GM12878 (cell line): Measurements from ENCODE around the gene DNAH3. TPM values are rescaled to one million over a fixed set of nuclear protein-coding genes. Genes with fewer than 3 reads are reported as not detected.
"Not testable (repeated sequence)": the region's sequence is repeated elsewhere in the genome, so short reads cannot be mapped to it uniquely, and the experiment has no call there.

Experiments
- ATAC-seq: fragments of 200-7000 bp; cut with Tn5 transposase; 3 replicates; pipeline ENCODE4 v1.9.1; 2020; ENCODE audit warnings: mild to moderate bottlenecking, moderate library complexity
- BruUV-seq: library from RNA; stranded (reverse); fragments of 400-500 nt; replicated peaks from 2 replicates; lab custom pipeline; 2021; lab: Mats Ljungman, UMichigan
- CTCF ChIA-PET: fragments of 300-600 bp; sonication (Branson Sonifier 250); formaldehyde crosslinking; extraction: SDS; loops from one replicate; lab custom pipeline; 2021; ENCODE audit warnings: inconsistent platforms; lab: Yijun Ruan, JAX
- POLR2A ChIA-PET: fragments of 350-600 bp; formaldehyde crosslinking; extraction: SDS; loops from one replicate; lab custom pipeline; 2021; ENCODE audit warnings: inconsistent platforms; lab: Charles Lee
- RAD21 ChIA-PET: fragments of 300-600 bp; sonication (Branson Sonifier 250); formaldehyde crosslinking; loops from one replicate; lab custom pipeline; 2023; ENCODE audit warnings: antibody characterized with exemption; ENCODE audit not compliant: unreplicated experiment; lab: Charles Lee
- SMC1A ChIA-PET: fragments of 300-600 bp; sonication (Branson Sonifier 250); formaldehyde crosslinking; loops from one replicate; lab custom pipeline; 2023; ENCODE audit not compliant: unreplicated experiment, uncharacterized antibody; lab: Charles Lee
- DNase-seq: peaks from one replicate; pipeline ENCODE4 v3.0.0-alpha.2; 2011; ENCODE audit warnings: low read depth, low spot score
- FAIRE-seq: peaks from 3 replicates; lab custom pipeline; 2011; peaks lifted over from hg19 to GRCh38; lab: Jason Lieb, UNC
- H2AFZ ChIP-seq: 2 replicates; pipeline ENCODE4 v1.6.0; 2011; ENCODE audit warnings: low read depth, low read length, control low read depth; ENCODE audit not compliant: control insufficient read depth
- H3K27ac ChIP-seq: 2 replicates; pipeline ENCODE4 v1.5.1; 2011; ENCODE audit warnings: control low read depth; ENCODE audit not compliant: control insufficient read depth, insufficient read depth
- H3K27me3 ChIP-seq, 2 experiments: replicated peaks in 1 of 2; 2 replicates each; pipeline versions ENCODE4 v1.6.0 to v1.6.1; 2011; ENCODE audit warnings: low read length in 1 of 2; ENCODE audit not compliant: control insufficient read depth in 2 of 2, insufficient read depth in 2 of 2
- H3K36me3 ChIP-seq, 2 experiments: 2 replicates each; pipeline ENCODE4 v1.5.1; 2011; ENCODE audit warnings: low read length in 1 of 2; ENCODE audit not compliant: control insufficient read depth in 2 of 2, insufficient read depth in 2 of 2
- H3K4me1 ChIP-seq: 2 replicates; pipeline ENCODE4 v1.6.1; 2011; ENCODE audit warnings: mild to moderate bottlenecking, low read length, moderate library complexity, mixed read lengths; ENCODE audit not compliant: control insufficient read depth, insufficient read depth
- H3K4me2 ChIP-seq: 2 replicates; pipeline ENCODE4 v1.6.0; 2011; ENCODE audit warnings: control low read depth; ENCODE audit not compliant: control insufficient read depth, insufficient read depth
- H3K4me3 ChIP-seq: fragments of 200-600 bp; sonication (generic); 2 replicates; pipeline ENCODE4 v1.5.1; 2016
- H3K79me2 ChIP-seq: 2 replicates; pipeline ENCODE4 v1.6.0; 2011; ENCODE audit warnings: low read length; ENCODE audit not compliant: control insufficient read depth, insufficient read depth
- H3K9ac ChIP-seq: 2 replicates; pipeline ENCODE4 v1.8.0; 2011; ENCODE audit warnings: low read length, control low read depth, mixed read lengths; ENCODE audit not compliant: control insufficient read depth, insufficient read depth
- H3K9me3 ChIP-seq: replicated peaks from 3 replicates; pipeline ENCODE4 v1.5.1; 2011; ENCODE audit warnings: mild to moderate bottlenecking, low read length; ENCODE audit not compliant: control insufficient read depth, insufficient read depth
- H4K20me1 ChIP-seq: 2 replicates; pipeline ENCODE4 v1.6.0; 2011; ENCODE audit not compliant: control insufficient read depth, insufficient read depth
- BACH1 ChIP-seq: fragments of 450-650 bp; IDR thresholded peaks from 2 replicates; pipeline ENCODE4 v1.6.1; 2017; ENCODE audit warnings: mild to moderate bottlenecking, borderline replicate concordance
- BCL3 ChIP-seq: IDR thresholded peaks from 2 replicates; pipeline ENCODE4 v1.6.1; 2011; ENCODE audit warnings: borderline replicate concordance, low read depth, mild to moderate bottlenecking, moderate library complexity, low read length; ENCODE audit not compliant: insufficient read depth, poor library complexity, severe bottlenecking
- IRF4 ChIP-seq: IDR thresholded peaks from 2 replicates; pipeline ENCODE4 v1.6.1; 2011; ENCODE audit warnings: low read depth, low read length
- KDM1A ChIP-seq: fragments of 200-600 bp; sonication (generic); IDR thresholded peaks from 2 replicates; pipeline ENCODE4 v1.6.1; 2016; ENCODE audit warnings: borderline replicate concordance
- KLF5 ChIP-seq: fragments of 450-650 bp; IDR thresholded peaks from 2 replicates; pipeline ENCODE4 v1.6.1; 2014; ENCODE audit warnings: mild to moderate bottlenecking; ENCODE audit not compliant: partially characterized antibody
- NFIC ChIP-seq: IDR thresholded peaks from 2 replicates; pipeline ENCODE4 v1.6.1; 2012; ENCODE audit warnings: low read depth, mild to moderate bottlenecking, inconsistent platforms, low read length, moderate library complexity
- RUNX3 ChIP-seq: IDR thresholded peaks from 2 replicates; pipeline ENCODE4 v1.6.1; 2012; ENCODE audit warnings: low read length, inconsistent platforms
- SKIL ChIP-seq: fragments of 450-650 bp; IDR thresholded peaks from 2 replicates; pipeline ENCODE4 v1.6.1; 2017; ENCODE audit warnings: mild to moderate bottlenecking, low read depth, inconsistent platforms; ENCODE audit not compliant: poor library complexity, severe bottlenecking
- SPI1 ChIP-seq: IDR thresholded peaks from 2 replicates; pipeline ENCODE4 v1.6.1; 2011; ENCODE audit warnings: low read depth, mild to moderate bottlenecking, low read length, moderate library complexity, borderline replicate concordance; ENCODE audit not compliant: insufficient read depth
- TARDBP ChIP-seq: IDR thresholded peaks from 2 replicates; pipeline ENCODE4 v1.6.1; 2016; ENCODE audit warnings: borderline replicate concordance
- ZBED1 ChIP-seq: IDR thresholded peaks from 2 replicates; pipeline ENCODE4 v1.6.1; 2016; ENCODE audit warnings: borderline replicate concordance
- ZBTB33 ChIP-seq: fragments of 450-650 bp; IDR thresholded peaks from 2 replicates; pipeline ENCODE4 v1.6.1; 2017; ENCODE audit warnings: mild to moderate bottlenecking
- ZNF622 ChIP-seq: fragments of 450-650 bp; IDR thresholded peaks from 2 replicates; pipeline ENCODE4 v1.6.1; 2017; ENCODE audit warnings: mild to moderate bottlenecking, inconsistent platforms
- ZSCAN29 ChIP-seq: fragments of 450-650 bp; IDR thresholded peaks from 2 replicates; pipeline ENCODE4 v1.6.1; 2017; ENCODE audit warnings: mild to moderate bottlenecking, moderate library complexity
- WGBS: methylation state at CpG from one replicate; pipeline ENCODE4 v1.1.6; 2016; ENCODE audit warnings: low lambda C conversion rate; ENCODE audit not compliant: insufficient replicate concordance, insufficient coverage; ENCODE audit errors: missing lambda C conversion rate; 5-methylcytosine and 5-hydroxymethylcytosine counted together
- in situ Hi-C: fragments of 300-500 bp; cut with MboI; formaldehyde crosslinking; loops from 9 replicates; pipeline ENCODE4 v1.14.3; 2018; ENCODE audit warnings: mixed read lengths
- intact Hi-C: fragments of 100-400 bp; cut with micrococcal nuclease; formaldehyde crosslinking; loops from one replicate; pipeline ENCODE4 v1.14.2; 2022; ENCODE audit not compliant: unreplicated experiment
- polyA plus RNA-seq, 11 experiments: library from polyadenylated mRNA; depleted of rRNA in 4 of 11; unstranded in 6 of 11; stranded (reverse) in 5 of 11; fragments of >200 nt; fragmentation: Nextera tagmentation in 4 of 11; fragmentation: Illumina TruSeq in 1 of 11; extraction: Ambion mirVana in 4 of 11; extraction: Trizol in 1 of 11; gene quantifications; 1 replicate in 1 of 11; 2 replicates in 10 of 11; pipeline versions ENCODE4 v1.2.1 to v1.2.3, GENCODE V29; 2011 to 2016; ENCODE audit warnings: inconsistent platforms in 2 of 11, missing spikeins in 2 of 11, low read depth in 1 of 11
- total RNA-seq, 4 experiments: library from RNA; depleted of rRNA in 3 of 4; stranded (reverse); fragments of >200 nt in 3 of 4; fragmentation: Illumina TruSeq in 1 of 4; extraction: Trizol in 1 of 4; gene quantifications; 2 replicates each; pipeline versions ENCODE4 v1.2.1 to v1.2.3, GENCODE V29; 2013 to 2021

DNAH3 gene
- total and polyA plus RNA-seq, 10 of the 15 experiments (the other 5 are each of a cell fraction or from before 2014, with no cell fraction given): under 0.01 to 0.04 (median 0.04) TPM; not detected in 5

- RAD21 ChIA-PET: interaction anchor here (1.2 kb wide), 1 partner anchor 145 kb away, joined by 3 read pairs; no protein-coding TSS in a partner anchor
- H3K4me1 ChIP-seq: no peaks in the 10 kb centered on the region
- H3K4me3 ChIP-seq: no peak overlapping the region
- no peak for DNase-seq
- CTCF ChIA-PET: interaction anchor here (0.6 to 1.6 kb wide), 2 partner anchors 31 to 146 kb away, joined by 3 to 9 read pairs; no protein-coding TSS in a partner anchor
- no peak overlapping the region for H3K4me2 ChIP-seq
- SMC1A ChIA-PET: interaction anchor here (0.7 to 1.5 kb wide), 4 partner anchors 12 to 145 kb away, joined by 3 to 4 read pairs (median 4); no protein-coding TSS in a partner anchor
- 47% methylated on average over 4 of the region's 4 CpGs for WGBS
- intact Hi-C loops: no loop called here
- TF ChIP-seq SPI1 (no peak), ZSCAN29 (no peak), KDM1A (no peak), SKIL (no peak), IRF4 (no peak), TARDBP (no peak), ZBED1 (no peak), ZNF622 (no peak), BCL3 (no peak), RUNX3 (no peak), ZBTB33 (no peak), BACH1 (no peak), KLF5 (no peak), NFIC (no peak)
- TF ChIP-seq, all 136 proteins: peak for 0
- no peaks in the 10 kb centered on the region for H3K36me3 ChIP-seq
- FAIRE-seq (no peak), ATAC-seq (no peak)
- H2AFZ ChIP-seq: no peak overlapping the region
- H3K9me3 ChIP-seq: no peaks in the 10 kb centered on the region
- POLR2A ChIA-PET: interaction anchor here (1.1 kb wide), 1 partner anchor 10 kb away, joined by 5 read pairs; no protein-coding TSS in a partner anchor
- no peaks in the 10 kb centered on the region for H3K79me2 ChIP-seq
- in situ Hi-C loops: no loop called here
- BruUV-seq: no TSS peak
- H3K9ac ChIP-seq: no peak overlapping the region
- H3K27ac ChIP-seq: no peak overlapping the region
- H3K27me3 ChIP-seq: no peaks in the 10 kb centered on the region
- H4K20me1 ChIP-seq: no peaks in the 10 kb centered on the region
Measured at GRCh38 chr16:20995711-20996110, 154.9 kb downstream of the DNAH3 start.

GRCh38 chr16:20989496-20990070 lies 161.1 kb downstream of the DNAH3 start:
- POLR2A ChIA-PET, BruUV-seq, H3K27ac ChIP-seq, H3K27me3 ChIP-seq, FAIRE-seq, DNase-seq, H3K79me2 ChIP-seq, H3K9ac ChIP-seq, ATAC-seq, H3K36me3 ChIP-seq, RAD21 ChIA-PET, H3K4me3 ChIP-seq, H3K4me1 ChIP-seq, H2AFZ ChIP-seq, in situ Hi-C loops, H4K20me1 ChIP-seq, H3K4me2 ChIP-seq, H3K9me3 ChIP-seq, intact Hi-C loops: not testable (repeated sequence)
- ChIA-PET SMC1A (interaction anchor here (1.2 kb wide), 1 partner anchor 13 kb away, joined by 3 read pairs; no protein-coding TSS in a partner anchor), CTCF (interaction anchor here (0.9 kb wide), 1 partner anchor 10 kb away, joined by 3 read pairs; no protein-coding TSS in a partner anchor)
- 81% methylated on average over 28 of the region's 38 CpGs for WGBS
